KOPT-K1 (cell line): ENCODE measurements around the gene TMEM132D.

Experiments used
- H3K27ac ChIP-seq: fragments of 200-600 bp; sonication (generic); 2 replicates; pipeline ENCODE4 v1.5.1; 2016; ENCODE audit warnings: antibody characterized with exemption, mild to moderate bottlenecking, low read depth, low read length; ENCODE audit not compliant: poor library complexity, severe bottlenecking
- H3K36me3 ChIP-seq: fragments of 200-600 bp; sonication (generic); 2 replicates; pipeline ENCODE4 v1.5.1; 2017; ENCODE audit warnings: antibody characterized with exemption, mild to moderate bottlenecking, low read length, moderate library complexity; ENCODE audit not compliant: insufficient read depth
- H3K9me3 ChIP-seq: fragments of 200-600 bp; sonication (generic); 2 replicates; pipeline ENCODE4 v1.5.1; 2017; ENCODE audit warnings: antibody characterized with exemption, low read length, mild to moderate bottlenecking; ENCODE audit not compliant: insufficient read depth, poor library complexity, severe bottlenecking

TMEM132D gene

GRCh38 chr12:129696405-129696804, 207.4 kb downstream of the TMEM132D start:
- H3K27ac ChIP-seq: no peak overlapping the region
- peaks cover 18% of the 10 kb centered on the region for H3K9me3 ChIP-seq
- H3K36me3 ChIP-seq: no peaks in the 10 kb centered on the region

DNA sequence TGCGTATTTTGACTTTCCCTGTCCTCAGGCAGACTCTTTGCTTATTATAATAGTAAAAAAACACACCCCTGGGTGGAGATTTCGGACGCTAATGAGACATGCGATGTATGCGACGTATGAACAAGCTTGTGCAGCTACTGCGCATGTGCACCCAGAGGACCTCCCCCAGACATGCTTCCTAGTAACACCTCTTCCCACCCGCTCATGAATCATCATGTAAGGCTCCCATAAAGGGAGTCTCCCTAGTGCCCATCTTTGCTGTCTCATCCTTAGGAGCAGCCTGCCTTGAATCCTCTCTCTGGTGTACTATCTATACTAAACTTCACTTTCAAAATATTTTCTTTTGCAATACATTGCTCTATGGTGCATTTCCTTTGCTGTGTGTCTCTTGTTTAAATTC, 210.1 kb downstream of the TMEM132D start:
- H3K36me3 ChIP-seq: no peaks in the 10 kb centered on the region
- H3K9me3 ChIP-seq: peaks cover 22% of the 10 kb centered on the region
- no peak overlapping the region for H3K27ac ChIP-seq

DNA sequence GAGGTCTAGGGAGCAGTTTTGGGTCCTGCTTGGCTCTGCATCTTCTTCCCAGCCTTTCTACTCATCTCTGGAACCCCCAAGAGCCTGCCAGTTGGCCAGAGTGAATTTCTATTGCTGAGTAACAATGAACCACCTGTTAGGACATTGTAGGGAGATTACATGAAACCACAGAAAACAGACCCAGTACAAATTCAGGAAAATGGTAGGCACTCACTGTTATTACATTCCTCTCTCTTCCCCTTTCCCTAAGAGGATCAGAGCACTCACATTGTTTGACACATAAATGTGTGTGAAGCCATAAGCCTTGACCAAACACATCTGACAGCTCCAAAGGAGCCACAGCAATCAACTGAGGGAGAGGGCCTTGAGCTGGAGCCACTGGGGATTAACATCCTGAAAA, 216.1 kb downstream of the TMEM132D start:
- Histone ChIP-seq H3K36me3 (no peaks in the 10 kb centered on the region), H3K9me3 (peaks cover 62% of the 10 kb centered on the region), H3K27ac (no peak overlapping the region)

- Histone ChIP-seq H3K27ac (no peak overlapping the region), H3K36me3 (peaks cover 6% of the 10 kb centered on the region; the same call in 1 of the 2 replicates), H3K9me3 (peaks cover 60% of the 10 kb centered on the region)
These were observed 222.0 kb downstream of the TMEM132D start for GRCh38 chr12:129681830-129682229.

DNA sequence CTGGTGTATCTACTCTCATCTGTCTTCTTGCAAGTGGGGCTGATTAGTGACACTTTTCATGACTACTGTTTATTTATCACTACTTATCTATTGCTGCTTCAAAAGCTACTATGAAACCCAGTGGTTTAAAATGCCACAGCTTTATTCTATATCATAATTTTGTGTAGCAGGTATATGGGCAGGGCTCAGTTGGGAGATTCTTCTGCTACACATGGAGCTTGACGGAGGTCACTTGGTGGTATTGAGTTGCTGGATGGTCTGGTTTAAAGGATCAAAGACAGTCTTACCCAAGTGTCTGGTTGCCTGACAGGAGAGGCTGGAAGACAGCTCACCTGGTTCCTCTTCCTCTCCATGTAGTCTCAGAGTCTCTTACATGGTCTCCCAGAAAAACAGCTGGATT, 222.7 kb downstream of the TMEM132D start:
- Histone ChIP-seq H3K36me3 (peaks cover 6% of the 10 kb centered on the region; the same call in 1 of the 2 replicates), H3K27ac (no peak overlapping the region), H3K9me3 (peaks cover 54% of the 10 kb centered on the region)

DNA sequence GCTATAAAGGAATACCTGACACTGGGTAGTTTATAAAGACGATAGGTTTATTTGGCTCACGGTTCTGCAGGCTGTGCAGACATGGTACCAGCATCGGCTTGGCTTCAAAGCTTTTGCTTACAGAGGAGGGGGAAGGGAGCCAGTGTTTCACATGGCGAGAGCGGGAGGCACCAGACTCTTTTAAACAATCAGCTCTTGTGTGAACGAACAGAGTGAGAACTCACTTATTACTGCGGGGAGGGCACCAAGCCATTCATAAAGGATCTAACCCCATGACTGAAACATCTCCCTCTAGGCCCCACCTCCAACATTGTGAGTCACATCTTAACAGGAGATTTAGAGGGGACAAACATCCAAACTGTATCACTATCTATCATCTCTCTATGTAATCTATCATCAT, 227.4 kb downstream of the TMEM132D start:
- Histone ChIP-seq H3K36me3 (no peaks in the 10 kb centered on the region), H3K27ac (no peak overlapping the region), H3K9me3 (peaks cover 21% of the 10 kb centered on the region)

GRCh38 chr12:129675947-129676346, 227.9 kb downstream of the TMEM132D start:
- Histone ChIP-seq H3K36me3 (no peaks in the 10 kb centered on the region), H3K27ac (no peak overlapping the region), H3K9me3 (peaks cover 16% of the 10 kb centered on the region)

- Histone ChIP-seq H3K27ac (no peak overlapping the region), H3K36me3 (no peaks in the 10 kb centered on the region), H3K9me3 (peaks cover 12% of the 10 kb centered on the region)
These were observed 228.3 kb downstream of the TMEM132D start for GRCh38 chr12:129675496-129675895.

DNA sequence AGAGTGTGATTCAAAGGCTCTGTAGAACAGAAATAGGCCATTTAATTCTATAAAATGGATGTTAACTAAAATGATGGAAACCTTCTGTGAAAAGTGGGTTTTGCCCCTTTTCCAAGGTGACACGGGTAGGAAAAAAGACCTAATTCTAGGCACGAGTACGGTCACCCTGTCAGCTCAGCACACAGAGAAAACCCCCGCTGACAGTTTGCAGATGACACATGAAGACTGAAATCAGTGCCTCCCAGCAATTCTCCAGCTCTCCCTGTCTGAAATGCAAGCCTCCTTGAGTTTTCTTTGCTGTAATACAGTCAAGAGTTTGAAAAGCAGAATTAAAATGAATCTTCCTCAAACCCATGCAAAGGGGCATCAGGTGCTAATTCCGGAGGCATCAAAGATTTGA, 230.0 kb downstream of the TMEM132D start:
- no peak overlapping the region for H3K27ac ChIP-seq
- no peaks in the 10 kb centered on the region for H3K36me3 ChIP-seq
- H3K9me3 ChIP-seq: peaks cover 10% of the 10 kb centered on the region

DNA sequence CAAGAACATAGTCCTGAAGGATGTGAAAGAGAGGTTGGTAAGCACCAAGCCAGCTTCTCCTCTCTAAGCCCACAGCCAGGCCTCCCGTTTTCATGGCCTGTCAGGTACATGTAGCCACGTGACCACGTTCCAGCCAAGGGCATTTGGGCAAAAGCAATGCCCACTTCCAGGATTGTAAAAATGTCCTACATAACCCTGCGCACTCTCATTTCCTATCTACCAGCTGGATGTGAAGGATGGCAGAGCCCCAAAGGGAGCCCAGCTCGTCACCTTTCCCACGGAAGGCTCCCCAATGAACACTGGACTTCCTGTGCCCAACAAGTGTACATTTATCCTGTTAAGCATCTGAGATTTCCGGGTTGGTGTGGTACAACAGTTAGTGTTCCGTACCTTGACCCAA, 231.7 kb downstream of the TMEM132D start:
- no peak overlapping the region for H3K27ac ChIP-seq
- H3K9me3 ChIP-seq: peaks cover 13% of the 10 kb centered on the region
- no peaks in the 10 kb centered on the region for H3K36me3 ChIP-seq

DNA sequence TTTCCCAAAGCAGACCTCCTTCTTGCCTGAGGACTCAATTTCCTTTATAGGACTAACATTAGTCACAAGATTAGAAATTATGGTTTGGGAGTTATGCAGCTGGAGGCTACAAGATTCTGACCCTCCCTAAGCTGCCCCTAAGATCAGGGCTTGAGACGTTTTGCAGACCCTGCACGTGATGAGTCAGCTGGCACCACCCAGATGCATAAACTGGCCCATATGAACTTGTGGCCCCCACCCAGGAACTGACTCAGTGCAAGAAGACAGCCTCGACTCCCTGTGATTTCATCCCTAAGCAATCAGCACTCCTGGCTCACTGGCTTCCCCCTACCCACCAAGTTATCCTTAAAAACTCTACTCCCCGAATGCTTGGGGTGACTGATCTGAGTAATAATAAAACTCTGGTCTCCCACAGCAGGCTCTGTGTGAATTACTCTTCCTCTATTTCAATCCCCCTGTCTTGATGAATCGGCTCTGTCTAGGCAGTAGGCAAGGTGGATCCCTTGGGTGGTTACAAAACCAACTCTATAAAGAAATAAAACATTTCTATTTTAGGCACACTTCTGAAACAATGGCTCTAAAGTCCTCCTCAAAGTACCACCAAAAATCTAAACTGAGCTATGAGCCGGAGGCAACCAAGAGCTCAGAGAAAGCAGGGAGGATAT, 233.4 kb downstream of the TMEM132D start:
- no peak overlapping the region for H3K27ac ChIP-seq
- H3K9me3 ChIP-seq: peaks cover 13% of the 10 kb centered on the region
- no peaks in the 10 kb centered on the region for H3K36me3 ChIP-seq

DNA sequence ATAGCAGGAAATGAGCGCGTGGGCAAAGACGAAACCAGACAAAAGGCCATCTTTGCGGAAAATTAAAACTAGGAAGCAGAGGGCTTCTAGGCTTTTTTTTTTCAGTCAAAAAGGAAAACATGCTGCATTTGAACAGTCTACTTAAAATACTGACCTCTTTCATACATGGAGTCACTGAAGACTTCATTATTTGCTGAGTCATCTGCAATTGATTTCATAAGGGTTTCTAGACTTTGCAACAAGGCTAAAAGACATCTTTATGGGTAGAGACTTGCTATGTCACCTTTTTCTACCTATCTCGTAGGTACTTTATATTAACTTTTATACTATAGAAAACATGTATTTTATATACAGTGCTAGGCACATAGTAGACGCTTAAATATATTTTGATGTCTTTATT, 238.4 kb downstream of the TMEM132D start:
- Histone ChIP-seq H3K36me3 (no peaks in the 10 kb centered on the region), H3K9me3 (peaks cover 24% of the 10 kb centered on the region), H3K27ac (no peak overlapping the region)

DNA sequence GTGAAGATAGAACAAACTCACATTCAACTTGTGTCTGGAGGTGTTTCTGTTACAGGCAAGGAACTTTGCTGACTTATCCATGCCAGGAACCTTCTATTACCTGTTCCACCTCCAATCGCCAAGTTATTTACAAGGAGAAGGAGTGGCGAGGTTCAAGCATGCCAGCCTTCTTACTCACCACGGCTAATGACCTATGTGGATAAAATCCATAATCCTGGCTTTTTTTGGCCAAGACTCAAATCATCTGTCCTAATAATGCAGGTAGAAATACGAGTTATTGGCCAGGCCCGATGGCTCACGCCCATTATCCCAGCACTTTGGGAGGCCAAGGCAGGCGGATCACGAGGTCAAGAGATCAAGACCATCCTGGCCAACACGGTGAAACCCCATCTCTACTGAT, 241.6 kb downstream of the TMEM132D start:
- peaks cover 11% of the 10 kb centered on the region for H3K9me3 ChIP-seq
- no peaks in the 10 kb centered on the region for H3K36me3 ChIP-seq
- no peak overlapping the region for H3K27ac ChIP-seq

GRCh38 chr12:129660946-129661345, 242.9 kb downstream of the TMEM132D start:
- Histone ChIP-seq H3K9me3 (peaks cover 11% of the 10 kb centered on the region), H3K36me3 (no peaks in the 10 kb centered on the region), H3K27ac (no peak overlapping the region)

GRCh38 chr12:129659961-129660622, 243.7 kb downstream of the TMEM132D start:
- Histone ChIP-seq H3K27ac (no peak overlapping the region), H3K36me3 (no peaks in the 10 kb centered on the region), H3K9me3 (peaks cover 10% of the 10 kb centered on the region)

DNA sequence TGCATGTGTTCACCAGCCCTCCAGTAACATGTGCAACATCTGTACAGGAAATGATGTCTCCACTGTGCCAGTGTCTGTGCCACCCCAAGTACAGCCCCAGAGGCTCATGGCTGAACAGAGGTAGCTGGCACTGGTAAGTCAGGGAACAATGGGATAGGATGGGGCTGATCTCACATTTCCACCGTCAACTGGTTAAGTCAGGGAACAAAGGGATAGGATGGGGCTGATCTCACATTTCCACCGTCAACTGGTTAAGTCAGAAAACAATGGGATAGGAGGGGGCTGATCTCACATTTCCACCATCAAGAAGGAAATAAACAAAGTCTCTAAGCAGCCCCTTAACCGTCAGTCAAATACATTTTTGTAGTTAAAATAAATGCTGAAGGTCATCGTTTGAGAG, 246.6 kb downstream of the TMEM132D start:
- Histone ChIP-seq H3K27ac (no peak overlapping the region), H3K9me3 (peaks cover 9% of the 10 kb centered on the region), H3K36me3 (no peaks in the 10 kb centered on the region)
